PC-3 (cell line): ENCODE data around the gene MOK. TPM values are rescaled to one million over a fixed set of nuclear protein-coding genes. Genes with fewer than 3 reads are reported as not detected.
A peak's percentile ranks its signal among the peaks of the same experiment; 100 is the strongest.

Experiments used
- ATAC-seq: fragments of 200-7000 bp; cut with Tn5 transposase; 2 replicates; pipeline ENCODE4 v1.9.1; 2020; ENCODE audit warnings: mild to moderate bottlenecking, moderate library complexity
- BruUV-seq: library from RNA; stranded (reverse); fragments of 400-500 nt; replicated peaks from 2 replicates; lab custom pipeline; 2021; lab: Mats Ljungman, UMichigan
- CTCF ChIA-PET: fragments of 300-600 bp; sonication (Branson Sonifier 250); formaldehyde crosslinking; loops from one replicate; lab custom pipeline; 2022; ENCODE audit warnings: antibody characterized with exemption; lab: Charles Lee
- POLR2A ChIA-PET: fragments of 300-600 bp; sonication (Branson Sonifier 250); formaldehyde crosslinking; loops from one replicate; lab custom pipeline; 2022; ENCODE audit warnings: antibody characterized with exemption; ENCODE audit not compliant: unreplicated experiment; lab: Charles Lee
- DNase-seq: peaks from one replicate; pipeline ENCODE4 v3.0.0-alpha.2; 2015
- H2AFZ ChIP-seq: fragments of 300-600 bp; sonication (generic); 2 replicates; pipeline ENCODE4 v1.6.0; 2016; ENCODE audit warnings: antibody characterized with exemption, low read length
- H3F3A ChIP-seq: fragments of 300-600 bp; sonication (generic); one replicate; pipeline ENCODE4 v1.6.0; 2017; ENCODE audit warnings: antibody characterized with exemption, low read length, control low read depth, mild to moderate bottlenecking; ENCODE audit not compliant: unreplicated experiment
- H3K27ac ChIP-seq: fragments of 300-600 bp; sonication (generic); 2 replicates; pipeline ENCODE4 v1.5.1; 2016; ENCODE audit warnings: mild to moderate bottlenecking, low read length
- H3K27me3 ChIP-seq: fragments of 300-600 bp; sonication (generic); 2 replicates; pipeline ENCODE4 v1.6.1; 2016; ENCODE audit warnings: low read length, mixed read lengths
- H3K36me3 ChIP-seq: fragments of 300-600 bp; sonication (generic); 2 replicates; pipeline ENCODE4 v1.6.1; 2016; ENCODE audit warnings: low read depth, mixed run types, low read length, mixed read lengths
- H3K4me1 ChIP-seq: fragments of 300-600 bp; sonication (generic); 2 replicates; pipeline ENCODE4 v1.5.1; 2016; ENCODE audit warnings: low read length; ENCODE audit not compliant: insufficient read depth
- H3K4me2 ChIP-seq: fragments of 300-600 bp; sonication (generic); 2 replicates; pipeline ENCODE4 v1.6.0; 2016; ENCODE audit warnings: low read length
- H3K4me3 ChIP-seq: fragments of 300-600 bp; sonication (generic); 2 replicates; pipeline ENCODE4 v1.5.1; 2016; ENCODE audit warnings: mild to moderate bottlenecking, low read length, mixed read lengths
- H3K79me2 ChIP-seq: fragments of 300-600 bp; sonication (generic); 2 replicates; pipeline ENCODE4 v1.6.1; 2017; ENCODE audit warnings: low read length, mixed read lengths
- H3K9ac ChIP-seq: fragments of 300-600 bp; sonication (generic); 2 replicates; pipeline ENCODE4 v1.6.0; 2016; ENCODE audit warnings: mild to moderate bottlenecking, low read length
- H3K9me2 ChIP-seq: fragments of 300-600 bp; sonication (generic); replicated peaks from 2 replicates; pipeline ENCODE4 v1.6.1; 2016; ENCODE audit warnings: mixed run types, low read length, mixed read lengths
- H3K9me3 ChIP-seq: fragments of 300-600 bp; sonication (generic); 2 replicates; pipeline ENCODE4 v1.6.1; 2016; ENCODE audit warnings: low read length, mixed read lengths
- H4K20me1 ChIP-seq: fragments of 300-600 bp; sonication (generic); 2 replicates; pipeline ENCODE4 v1.6.1; 2016; ENCODE audit warnings: low read length, mixed read lengths
- EZH2 ChIP-seq: fragments of 300-600 bp; sonication (generic); IDR thresholded peaks from one replicate; pipeline ENCODE4 v1.6.1; 2017; ENCODE audit warnings: antibody characterized with exemption, mild to moderate bottlenecking, low read length; ENCODE audit not compliant: unreplicated experiment
- EZH2phosphoT487 ChIP-seq: fragments of 300-600 bp; sonication (generic); IDR thresholded peaks from 2 replicates; pipeline ENCODE4 v1.6.1; 2018; ENCODE audit warnings: mild to moderate bottlenecking, antibody characterized with exemption, low read length, borderline replicate concordance
- intact Hi-C: fragments of 100-400 bp; cut with micrococcal nuclease; formaldehyde crosslinking; loops from 2 replicates; pipeline ENCODE4 v1.9.0; 2023
- total RNA-seq: library from RNA; depleted of rRNA; stranded (reverse); fragments of >200 nt; gene quantifications from 2 replicates; pipeline ENCODE4 v1.2.3, GENCODE V29; 2014
- TF ChIP-seq, protein P1 (sequence below): fragments of 300-600 bp; sonication (generic); conservative IDR thresholded peaks from 2 replicates; pipeline ENCODE4 v1.5.1; 2017; ENCODE audit warnings: antibody characterized with exemption, low read depth, mild to moderate bottlenecking, low read length

Gene MOK
- total RNA-seq, 1 experiment from 2014 or later: 108 TPM

GRCh38 chr14:102222009-102222575 lies 82.9 kb downstream of the MOK start:
- H3K79me2 ChIP-seq: peaks cover 29% of the 10 kb centered on the region
- no peak overlapping the region for H3K9ac ChIP-seq
- H3F3A ChIP-seq: peaks cover 6% of the 10 kb centered on the region
- no peak overlapping the region for H3K4me2 ChIP-seq
- no peaks in the 10 kb centered on the region for H4K20me1 ChIP-seq
- H3K9me2 ChIP-seq: no peaks in the 10 kb centered on the region
- no peak overlapping the region for H2AFZ ChIP-seq
- H3K27ac ChIP-seq: peak overlapping the region; percentile 76; the same call in 1 of the 2 replicates
- ChIA-PET CTCF (no interaction called here), POLR2A (interaction anchor here (0.6 kb wide), 1 partner anchor 288 kb away, joined by 4 read pairs; the partner anchor contains the start of gene ANKRD9)
- BruUV-seq: no TSS peak
- intact Hi-C loops: loop anchor here (5.0 kb wide), 1 partner anchor 95 kb away; the partner anchor contains the start of gene ZNF839
- H3K4me1 ChIP-seq: peaks cover 22% of the 10 kb centered on the region
- no peaks in the 10 kb centered on the region for H3K27me3 ChIP-seq
- 0 out of 2 replicates have a peak, but pooled peaks cover 4% of the 10 kb centered on the region for H3K36me3 ChIP-seq
- ATAC-seq: no peak
- TF ChIP-seq EZH2 (no peak), EZH2phosphoT487 (no peak)
- TF ChIP-seq, protein P1, sequence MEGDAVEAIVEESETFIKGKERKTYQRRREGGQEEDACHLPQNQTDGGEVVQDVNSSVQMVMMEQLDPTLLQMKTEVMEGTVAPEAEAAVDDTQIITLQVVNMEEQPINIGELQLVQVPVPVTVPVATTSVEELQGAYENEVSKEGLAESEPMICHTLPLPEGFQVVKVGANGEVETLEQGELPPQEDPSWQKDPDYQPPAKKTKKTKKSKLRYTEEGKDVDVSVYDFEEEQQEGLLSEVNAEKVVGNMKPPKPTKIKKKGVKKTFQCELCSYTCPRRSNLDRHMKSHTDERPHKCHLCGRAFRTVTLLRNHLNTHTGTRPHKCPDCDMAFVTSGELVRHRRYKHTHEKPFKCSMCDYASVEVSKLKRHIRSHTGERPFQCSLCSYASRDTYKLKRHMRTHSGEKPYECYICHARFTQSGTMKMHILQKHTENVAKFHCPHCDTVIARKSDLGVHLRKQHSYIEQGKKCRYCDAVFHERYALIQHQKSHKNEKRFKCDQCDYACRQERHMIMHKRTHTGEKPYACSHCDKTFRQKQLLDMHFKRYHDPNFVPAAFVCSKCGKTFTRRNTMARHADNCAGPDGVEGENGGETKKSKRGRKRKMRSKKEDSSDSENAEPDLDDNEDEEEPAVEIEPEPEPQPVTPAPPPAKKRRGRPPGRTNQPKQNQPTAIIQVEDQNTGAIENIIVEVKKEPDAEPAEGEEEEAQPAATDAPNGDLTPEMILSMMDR: no peak
- no peak overlapping the region for H3K4me3 ChIP-seq
- no peaks in the 10 kb centered on the region for H3K9me3 ChIP-seq
- no peak for DNase-seq

- Histone ChIP-seq H3K9me3 (no peaks in the 10 kb centered on the region), H2AFZ (peak overlapping the region; percentile 40), H3K4me3 (no peak overlapping the region; the same call in 1 of the 2 replicates), H3K27me3 (no peaks in the 10 kb centered on the region), H3K36me3 (0 out of 2 replicates have a peak, but pooled peaks cover 4% of the 10 kb centered on the region), H3K79me2 (peaks cover 40% of the 10 kb centered on the region), H3K9me2 (no peaks in the 10 kb centered on the region), H3K4me1 (peaks cover 27% of the 10 kb centered on the region), H3F3A (peaks cover 6% of the 10 kb centered on the region), H3K9ac (peak overlapping the region; percentile 44), H4K20me1 (no peaks in the 10 kb centered on the region), H3K4me2 (peak overlapping the region; percentile 25), H3K27ac (peak overlapping the region; percentile 76)
- ATAC-seq (peak; percentile 84), DNase-seq (peak; percentile 77)
- no TSS peak for BruUV-seq
- intact Hi-C loops: loop anchor here (5.0 kb wide), 1 partner anchor 96 kb away; the partner anchor contains the start of gene ZNF839
- CTCF ChIA-PET: interaction anchor here (0.7 to 1.4 kb wide), 2 partner anchors 94 to 100 kb away, joined by 3 to 4 read pairs; no protein-coding TSS in a partner anchor
- POLR2A ChIA-PET: no interaction called here
- TF ChIP-seq EZH2phosphoT487: no peak
- TF ChIP-seq, protein P1: 0 out of 2 replicates have a peak, but pooled peaks have one; percentile 22
These were observed 83.9 kb downstream of the MOK start for GRCh38 chr14:102221026-102221425.

DNA sequence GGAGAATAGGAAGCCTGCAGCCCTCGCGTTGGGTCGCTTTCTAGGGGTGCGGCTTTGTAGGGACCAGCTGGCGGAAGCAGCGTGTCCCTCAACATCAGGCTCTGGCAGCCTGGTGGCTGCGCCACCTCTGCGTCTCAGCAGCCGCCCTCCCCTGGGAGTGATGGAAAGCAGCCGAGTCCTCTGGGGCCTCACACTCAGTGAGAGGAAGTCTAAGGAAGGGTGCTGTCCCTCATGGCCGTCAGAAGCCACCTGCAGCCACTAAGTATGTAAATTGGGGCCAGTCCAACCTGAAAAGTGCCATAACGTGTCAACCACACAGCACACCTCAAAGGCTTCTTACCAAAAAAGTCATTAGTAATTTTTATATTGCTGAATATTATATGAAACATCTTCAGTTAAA lies 84.9 kb downstream of the MOK start:
- no peak overlapping the region for H3K27ac ChIP-seq
- DNase-seq (no peak), ATAC-seq (no peak)
- H3K4me1 ChIP-seq: peaks cover 36% of the 10 kb centered on the region
- CTCF ChIA-PET: interaction anchor here (1.4 kb wide), 1 partner anchor 95 kb away, joined by 3 read pairs; no protein-coding TSS in a partner anchor
- intact Hi-C loops: loop anchor here (5.0 kb wide), 1 partner anchor 97 kb away; the partner anchor contains the start of gene ZNF839
- BruUV-seq: no TSS peak
- TF ChIP-seq, protein P1: no peak
- TF ChIP-seq EZH2 (no peak), EZH2phosphoT487 (no peak)
- H3K27me3 ChIP-seq: no peaks in the 10 kb centered on the region
- H3K4me3 ChIP-seq: no peak overlapping the region
- no peaks in the 10 kb centered on the region for H3K9me3 ChIP-seq
- H2AFZ ChIP-seq: no peak overlapping the region
- H4K20me1 ChIP-seq: no peaks in the 10 kb centered on the region
- H3K9me2 ChIP-seq: no peaks in the 10 kb centered on the region
- POLR2A ChIA-PET: no interaction called here
- H3K36me3 ChIP-seq: 0 out of 2 replicates have a peak, but pooled peaks cover 4% of the 10 kb centered on the region
- H3F3A ChIP-seq: peaks cover 6% of the 10 kb centered on the region
- H3K79me2 ChIP-seq: peaks cover 43% of the 10 kb centered on the region
- H3K4me2 ChIP-seq: no peak overlapping the region
- no peak overlapping the region for H3K9ac ChIP-seq
